SK-N-SH (cell line): ENCODE measurements around the gene ARR3. TPM values are rescaled to one million over a fixed set of nuclear protein-coding genes. Genes with fewer than 3 reads are reported as not detected.

Source experiments
- CTCF ChIA-PET: fragments of 300-600, 350-600 bp; formaldehyde crosslinking; extraction: SDS; loops from one replicate; lab custom pipeline; 2021; lab: Yijun Ruan, JAX
- POLR2A ChIA-PET: fragments of 350-600 bp; sonication (Branson Sonifier 250); formaldehyde crosslinking; extraction: SDS; loops from one replicate; lab custom pipeline; 2020; ENCODE audit warnings: antibody characterized with exemption, inconsistent platforms; lab: Yijun Ruan, JAX
- DNase-seq: peaks from one replicate; pipeline ENCODE4 v3.0.0; 2012
- H2AFZ ChIP-seq: fragments of 200-600 bp; sonication (generic); 2 replicates; pipeline ENCODE4 v1.8.1; 2016; ENCODE audit warnings: antibody characterized with exemption, mild to moderate bottlenecking, low read depth
- H3F3A ChIP-seq: fragments of 200-600 bp; sonication (generic); replicated peaks from 2 replicates; pipeline ENCODE3; 2016; ENCODE audit warnings: antibody characterized with exemption, mild to moderate bottlenecking; ENCODE audit not compliant: insufficient read depth
- H3K27ac ChIP-seq, 2 experiments: fragments of 200-500 bp in 1 of 2; fragments of 200-600 bp in 1 of 2; sonication (Bioruptor generic) in 1 of 2; sonication (generic), shearing (Covaris generic) in 1 of 2; 2 replicates each; pipeline versions ENCODE4 v1.5.1 to v1.6.1; 2014 to 2016; ENCODE audit warnings: low read depth in 2 of 2, inconsistent platforms in 1 of 2, low read length in 1 of 2, mild to moderate bottlenecking in 1 of 2, mixed read lengths in 1 of 2
- H3K27me3 ChIP-seq: fragments of 200-600 bp; sonication (generic), shearing (Covaris generic); 2 replicates; pipeline ENCODE4 v1.6.1; 2016; ENCODE audit warnings: mixed run types; ENCODE audit not compliant: insufficient read depth
- H3K36me3 ChIP-seq, 2 experiments: fragments of 200-500 bp in 1 of 2; fragments of 200-600 bp in 1 of 2; sonication (Bioruptor generic) in 1 of 2; sonication (generic) in 1 of 2; replicated peaks in 1 of 2; 2 replicates each; pipeline versions ENCODE3 to v1.5.1; 2014 to 2016; ENCODE audit warnings: low read length in 1 of 2, mild to moderate bottlenecking in 1 of 2; ENCODE audit not compliant: insufficient read depth in 2 of 2, control insufficient read depth in 1 of 2
- H3K4me1 ChIP-seq, 2 experiments: fragments of 200-500 bp in 1 of 2; fragments of 200-600 bp in 1 of 2; sonication (Bioruptor generic) in 1 of 2; sonication (generic), shearing (Covaris generic) in 1 of 2; 2 replicates each; pipeline versions ENCODE4 v1.5.1 to v1.6.1; 2014 to 2016; ENCODE audit warnings: low read depth in 1 of 2, low read length in 1 of 2, mixed run types in 1 of 2; ENCODE audit not compliant: insufficient read depth in 2 of 2, control insufficient read depth in 1 of 2
- H3K4me2 ChIP-seq: fragments of 200-600 bp; sonication (generic), shearing (Covaris generic); 2 replicates; pipeline ENCODE4 v1.6.1; 2017; ENCODE audit warnings: mixed run types
- H3K4me3 ChIP-seq, 2 experiments: fragments of 200-500 bp in 1 of 2; fragments of 200-600 bp in 1 of 2; sonication (Bioruptor generic) in 1 of 2; sonication (generic), shearing (Covaris generic) in 1 of 2; 2 replicates each; pipeline versions ENCODE4 v1.5.1 to v1.8.1; 2014 to 2016; ENCODE audit warnings: low read depth in 2 of 2, inconsistent platforms in 1 of 2, low read length in 1 of 2, mild to moderate bottlenecking in 1 of 2, mixed read lengths in 1 of 2, moderate library complexity in 1 of 2
- H3K79me2 ChIP-seq: fragments of 200-600 bp; sonication (generic); 2 replicates; pipeline ENCODE4 v1.8.1; 2017; ENCODE audit warnings: mild to moderate bottlenecking; ENCODE audit not compliant: insufficient read depth
- H3K9ac ChIP-seq: fragments of 200-600 bp; sonication (generic); 2 replicates; pipeline ENCODE4 v1.6.1; 2017; ENCODE audit warnings: mixed run types
- H3K9me2 ChIP-seq: fragments of 200-600 bp; sonication (generic); 2 replicates; pipeline ENCODE4 v1.6.1; 2017; ENCODE audit warnings: mixed run types
- H3K9me3 ChIP-seq: fragments of 200-600 bp; sonication (generic); 2 replicates; pipeline ENCODE4 v1.6.1; 2017; ENCODE audit warnings: mixed run types, mild to moderate bottlenecking, moderate library complexity
- H4K20me1 ChIP-seq: fragments of 200-600 bp; sonication (generic); 2 replicates; pipeline ENCODE4 v1.6.1; 2017; ENCODE audit warnings: mild to moderate bottlenecking, mixed run types; ENCODE audit not compliant: insufficient read depth
- CHD2 ChIP-seq: fragments of 150-350 bp; IDR thresholded peaks from 2 replicates; pipeline ENCODE4 v1.6.1; 2018; ENCODE audit warnings: low read length; ENCODE audit not compliant: partially characterized antibody
- EZH2phosphoT487 ChIP-seq: fragments of 200-600 bp; sonication (generic); IDR thresholded peaks from 2 replicates; pipeline ENCODE4 v1.6.1; 2017; ENCODE audit warnings: low read depth, mixed run types, mild to moderate bottlenecking, antibody characterized with exemption, moderate library complexity, borderline replicate concordance
- NFIC ChIP-seq: IDR thresholded peaks from 2 replicates; pipeline ENCODE4 v1.4.0; 2012; ENCODE audit warnings: borderline replicate concordance
- RXRA ChIP-seq: IDR thresholded peaks from 2 replicates; pipeline ENCODE4 v1.4.0; 2012; ENCODE audit warnings: low read depth, mild to moderate bottlenecking, borderline replicate concordance
- TAF1 ChIP-seq: IDR thresholded peaks from 2 replicates; pipeline ENCODE4 v1.6.1; 2012; ENCODE audit warnings: low read depth, mild to moderate bottlenecking, low read length, moderate library complexity, borderline replicate concordance
- WGBS: methylation state at CpG from one replicate; pipeline ENCODE4 v1.1.6; 2017; ENCODE audit warnings: low lambda C conversion rate; 5-methylcytosine and 5-hydroxymethylcytosine counted together
- polyA plus RNA-seq, 3 experiments: library from polyadenylated mRNA; depleted of rRNA; stranded (reverse); fragments of >200 nt; gene quantifications; 2 replicates each; pipeline ENCODE4 v1.2.3, GENCODE V29; 2012
- TF ChIP-seq, protein P1 (sequence below): IDR thresholded peaks from 2 replicates; pipeline ENCODE4; 2012
- TF ChIP-seq, protein P2 (sequence below): fragments of 200-600 bp; sonication (generic); IDR thresholded peaks from 2 replicates; pipeline ENCODE4 v1.6.1; 2017; ENCODE audit warnings: antibody characterized with exemption, mild to moderate bottlenecking, moderate library complexity
- TF ChIP-seq, protein P3 (sequence below): fragments of 150-350 bp; IDR thresholded peaks from 2 replicates; pipeline ENCODE4 v1.6.1; 2016; ENCODE audit warnings: mild to moderate bottlenecking, low read depth, low read length
- TF ChIP-seq, protein P4 (sequence below): IDR thresholded peaks from 2 replicates; pipeline ENCODE4 v1.6.1; 2012; ENCODE audit warnings: mild to moderate bottlenecking, low read depth, low read length, moderate library complexity
- TF ChIP-seq, protein P5 (sequence below): IDR thresholded peaks from 2 replicates; pipeline ENCODE4 v1.4.0; 2012; ENCODE audit warnings: low read depth

Gene ARR3
- polyA plus RNA-seq, 1 of the 3 experiments (the other 2 are of a cell fraction) = not detected

DNA sequence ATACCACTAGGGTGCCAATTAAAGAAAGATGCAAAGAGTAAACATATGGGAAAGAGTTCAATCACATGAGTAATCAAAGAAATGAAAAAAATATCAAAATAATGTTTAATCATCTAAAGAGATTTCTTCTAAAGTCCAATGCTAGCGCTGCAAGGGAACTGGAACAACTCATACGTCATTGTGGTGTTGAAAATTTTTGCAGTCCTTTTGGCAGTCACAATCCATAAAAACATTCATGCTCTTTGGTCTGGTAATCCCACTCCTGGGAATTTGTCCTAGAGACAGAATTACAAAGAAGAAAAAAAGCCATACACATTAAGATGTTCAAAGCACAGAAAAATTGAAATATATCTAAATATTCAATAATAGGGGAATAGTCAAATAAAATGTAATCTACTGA, 12.7 kb upstream of the ARR3 start:
- Histone ChIP-seq H3K27me3 (no peaks in the 10 kb centered on the region; the same call in 1 of the 2 replicates), H3K27ac (no peak overlapping the region), H2AFZ (no peak overlapping the region), H3F3A (no peaks in the 10 kb centered on the region), H4K20me1 (no peaks in the 10 kb centered on the region), H3K4me2 (no peak overlapping the region), H3K4me3 (no peak overlapping the region), H3K79me2 (no peaks in the 10 kb centered on the region), H3K9ac (no peak overlapping the region), H3K9me2 (no peaks in the 10 kb centered on the region), H3K36me3 (no peaks in the 10 kb centered on the region), H3K9me3 (no peaks in the 10 kb centered on the region), H3K4me1 (no peaks in the 10 kb centered on the region)
- ChIA-PET POLR2A (no interaction called here), CTCF (no interaction called here)
- no peak for TF ChIP-seq CHD2
- TF ChIP-seq, protein P1, sequence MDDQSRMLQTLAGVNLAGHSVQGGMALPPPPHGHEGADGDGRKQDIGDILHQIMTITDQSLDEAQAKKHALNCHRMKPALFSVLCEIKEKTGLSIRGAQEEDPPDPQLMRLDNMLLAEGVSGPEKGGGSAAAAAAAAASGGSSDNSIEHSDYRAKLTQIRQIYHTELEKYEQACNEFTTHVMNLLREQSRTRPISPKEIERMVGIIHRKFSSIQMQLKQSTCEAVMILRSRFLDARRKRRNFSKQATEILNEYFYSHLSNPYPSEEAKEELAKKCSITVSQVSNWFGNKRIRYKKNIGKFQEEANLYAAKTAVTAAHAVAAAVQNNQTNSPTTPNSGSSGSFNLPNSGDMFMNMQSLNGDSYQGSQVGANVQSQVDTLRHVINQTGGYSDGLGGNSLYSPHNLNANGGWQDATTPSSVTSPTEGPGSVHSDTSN = no peak
- TF ChIP-seq, protein P2, sequence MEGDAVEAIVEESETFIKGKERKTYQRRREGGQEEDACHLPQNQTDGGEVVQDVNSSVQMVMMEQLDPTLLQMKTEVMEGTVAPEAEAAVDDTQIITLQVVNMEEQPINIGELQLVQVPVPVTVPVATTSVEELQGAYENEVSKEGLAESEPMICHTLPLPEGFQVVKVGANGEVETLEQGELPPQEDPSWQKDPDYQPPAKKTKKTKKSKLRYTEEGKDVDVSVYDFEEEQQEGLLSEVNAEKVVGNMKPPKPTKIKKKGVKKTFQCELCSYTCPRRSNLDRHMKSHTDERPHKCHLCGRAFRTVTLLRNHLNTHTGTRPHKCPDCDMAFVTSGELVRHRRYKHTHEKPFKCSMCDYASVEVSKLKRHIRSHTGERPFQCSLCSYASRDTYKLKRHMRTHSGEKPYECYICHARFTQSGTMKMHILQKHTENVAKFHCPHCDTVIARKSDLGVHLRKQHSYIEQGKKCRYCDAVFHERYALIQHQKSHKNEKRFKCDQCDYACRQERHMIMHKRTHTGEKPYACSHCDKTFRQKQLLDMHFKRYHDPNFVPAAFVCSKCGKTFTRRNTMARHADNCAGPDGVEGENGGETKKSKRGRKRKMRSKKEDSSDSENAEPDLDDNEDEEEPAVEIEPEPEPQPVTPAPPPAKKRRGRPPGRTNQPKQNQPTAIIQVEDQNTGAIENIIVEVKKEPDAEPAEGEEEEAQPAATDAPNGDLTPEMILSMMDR = no peak
- no peak for TF ChIP-seq TAF1
- no peak for TF ChIP-seq NFIC
- TF ChIP-seq, protein P3, sequence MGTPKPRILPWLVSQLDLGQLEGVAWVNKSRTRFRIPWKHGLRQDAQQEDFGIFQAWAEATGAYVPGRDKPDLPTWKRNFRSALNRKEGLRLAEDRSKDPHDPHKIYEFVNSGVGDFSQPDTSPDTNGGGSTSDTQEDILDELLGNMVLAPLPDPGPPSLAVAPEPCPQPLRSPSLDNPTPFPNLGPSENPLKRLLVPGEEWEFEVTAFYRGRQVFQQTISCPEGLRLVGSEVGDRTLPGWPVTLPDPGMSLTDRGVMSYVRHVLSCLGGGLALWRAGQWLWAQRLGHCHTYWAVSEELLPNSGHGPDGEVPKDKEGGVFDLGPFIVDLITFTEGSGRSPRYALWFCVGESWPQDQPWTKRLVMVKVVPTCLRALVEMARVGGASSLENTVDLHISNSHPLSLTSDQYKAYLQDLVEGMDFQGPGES = no peak
- TF ChIP-seq RXRA = no peak
- no peak for TF ChIP-seq EZH2phosphoT487
- TF ChIP-seq, protein P4, sequence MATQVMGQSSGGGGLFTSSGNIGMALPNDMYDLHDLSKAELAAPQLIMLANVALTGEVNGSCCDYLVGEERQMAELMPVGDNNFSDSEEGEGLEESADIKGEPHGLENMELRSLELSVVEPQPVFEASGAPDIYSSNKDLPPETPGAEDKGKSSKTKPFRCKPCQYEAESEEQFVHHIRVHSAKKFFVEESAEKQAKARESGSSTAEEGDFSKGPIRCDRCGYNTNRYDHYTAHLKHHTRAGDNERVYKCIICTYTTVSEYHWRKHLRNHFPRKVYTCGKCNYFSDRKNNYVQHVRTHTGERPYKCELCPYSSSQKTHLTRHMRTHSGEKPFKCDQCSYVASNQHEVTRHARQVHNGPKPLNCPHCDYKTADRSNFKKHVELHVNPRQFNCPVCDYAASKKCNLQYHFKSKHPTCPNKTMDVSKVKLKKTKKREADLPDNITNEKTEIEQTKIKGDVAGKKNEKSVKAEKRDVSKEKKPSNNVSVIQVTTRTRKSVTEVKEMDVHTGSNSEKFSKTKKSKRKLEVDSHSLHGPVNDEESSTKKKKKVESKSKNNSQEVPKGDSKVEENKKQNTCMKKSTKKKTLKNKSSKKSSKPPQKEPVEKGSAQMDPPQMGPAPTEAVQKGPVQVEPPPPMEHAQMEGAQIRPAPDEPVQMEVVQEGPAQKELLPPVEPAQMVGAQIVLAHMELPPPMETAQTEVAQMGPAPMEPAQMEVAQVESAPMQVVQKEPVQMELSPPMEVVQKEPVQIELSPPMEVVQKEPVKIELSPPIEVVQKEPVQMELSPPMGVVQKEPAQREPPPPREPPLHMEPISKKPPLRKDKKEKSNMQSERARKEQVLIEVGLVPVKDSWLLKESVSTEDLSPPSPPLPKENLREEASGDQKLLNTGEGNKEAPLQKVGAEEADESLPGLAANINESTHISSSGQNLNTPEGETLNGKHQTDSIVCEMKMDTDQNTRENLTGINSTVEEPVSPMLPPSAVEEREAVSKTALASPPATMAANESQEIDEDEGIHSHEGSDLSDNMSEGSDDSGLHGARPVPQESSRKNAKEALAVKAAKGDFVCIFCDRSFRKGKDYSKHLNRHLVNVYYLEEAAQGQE = no peak
- TF ChIP-seq, protein P5, sequence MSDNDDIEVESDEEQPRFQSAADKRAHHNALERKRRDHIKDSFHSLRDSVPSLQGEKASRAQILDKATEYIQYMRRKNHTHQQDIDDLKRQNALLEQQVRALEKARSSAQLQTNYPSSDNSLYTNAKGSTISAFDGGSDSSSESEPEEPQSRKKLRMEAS = no peak
- WGBS = 37% methylated on average over 2 of the region's 2 CpGs
- no peak for DNase-seq
